ENCODE measurements around the gene GLIS1. TPM values are rescaled to one million over a fixed set of nuclear protein-coding genes. Genes with fewer than 3 reads are reported as not detected.

The GLIS1 gene
- total RNA-seq, 1 experiment from 2014 or later, result 0.39 TPM

DNA sequence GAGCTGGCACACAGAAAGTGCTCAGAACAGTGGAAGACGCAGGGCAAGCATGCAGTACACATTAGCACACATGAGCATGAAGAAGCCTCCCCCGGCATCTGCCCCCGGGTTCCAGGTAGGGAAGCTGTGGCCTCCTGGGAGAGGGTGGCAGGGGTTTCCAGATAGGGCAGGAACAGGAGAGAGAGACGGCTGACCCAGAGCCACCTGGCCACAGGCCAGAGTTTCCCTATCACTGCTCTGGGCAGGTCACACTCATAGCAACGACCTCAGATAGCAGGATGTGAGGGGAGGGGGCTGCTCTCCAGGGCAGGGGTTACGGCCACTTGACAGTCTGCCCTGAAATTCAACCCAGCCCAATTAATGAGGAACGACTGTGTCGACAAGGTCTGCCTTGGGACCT is 36.6 kb downstream of the GLIS1 start:
- no TSS peak for BruUV-seq (replicated peaks)
- H2AFZ ChIP-seq (ENCODE audit: low read depth, low read length, poor library complexity, severe bottlenecking), result no peak overlapping the region
- H3K4me1 ChIP-seq (ENCODE audit: control insufficient read depth in 1 of 2, insufficient read depth in 2 of 2, low read length in 2 of 2), result no peaks in the 10 kb centered on the region
- RAD21 ChIA-PET (ENCODE audit: low non-redundant PET in 1 of 2, low total read pairs in 2 of 2, uncharacterized antibody in 2 of 2, unreplicated experiment in 2 of 2), result no interaction called here
- no peak overlapping the region for H3K4me3 ChIP-seq (replicated peaks in 1 of 2; ENCODE audit: low read depth in 1 of 2, low read length in 2 of 2)
- H3K9ac ChIP-seq (ENCODE audit: low read length), result no peak overlapping the region
- no peak overlapping the region for H3K4me2 ChIP-seq (ENCODE audit: low read length)
- CTCF ChIA-PET, result no interaction called here
- 0 out of 2 replicates have a peak, but pooled peaks cover 6% of the 10 kb centered on the region for H3K27me3 ChIP-seq (ENCODE audit: insufficient read depth, low read length)
- H3K9me3 ChIP-seq (ENCODE audit: control insufficient read depth in 1 of 2, insufficient read depth in 1 of 2, low read depth in 1 of 2, low read length in 2 of 2), result no peaks in the 10 kb centered on the region
- H3K36me3 ChIP-seq (ENCODE audit: control insufficient read depth in 1 of 2, insufficient read depth in 2 of 2, low read length in 2 of 2), result no peaks in the 10 kb centered on the region
- POLR2A ChIA-PET, result no interaction called here
- no peak overlapping the region for H3K27ac ChIP-seq (ENCODE audit: low read depth, low read length)
- intact Hi-C loops (cut with micrococcal nuclease), result no loop called here
- TF ChIP-seq SRF (IDR thresholded peaks at IDR 0.05; ENCODE audit: low read depth) (no peak), EZH2phosphoT487 (IDR thresholded peaks at IDR 0.05; ENCODE audit: borderline replicate concordance) (no peak), POLR2A (IDR thresholded peaks at IDR 0.05; ENCODE audit: borderline replicate concordance, extremely low read depth, insufficient read depth, insufficient read length) (no peak), CBX3 (IDR thresholded peaks at IDR 0.05; ENCODE audit: low read depth) (no peak), RAD21 (IDR thresholded peaks at IDR 0.05; ENCODE audit: low read depth) (no peak), CEBPB (IDR thresholded peaks at IDR 0.05; ENCODE audit: low read depth) (no peak), FOSL1 (IDR thresholded peaks at IDR 0.05; ENCODE audit: low read depth) (no peak), ELF1 (IDR thresholded peaks at IDR 0.05; ENCODE audit: borderline replicate concordance, low read depth) (no peak), EGR1 (IDR thresholded peaks at IDR 0.05; ENCODE audit: low read depth) (no peak), ZNF274 (IDR thresholded peaks at IDR 0.05; ENCODE audit: low read depth, low read length) (no peak), ZFX (IDR thresholded peaks at IDR 0.05) (no peak)
- TF ChIP-seq, protein P1, sequence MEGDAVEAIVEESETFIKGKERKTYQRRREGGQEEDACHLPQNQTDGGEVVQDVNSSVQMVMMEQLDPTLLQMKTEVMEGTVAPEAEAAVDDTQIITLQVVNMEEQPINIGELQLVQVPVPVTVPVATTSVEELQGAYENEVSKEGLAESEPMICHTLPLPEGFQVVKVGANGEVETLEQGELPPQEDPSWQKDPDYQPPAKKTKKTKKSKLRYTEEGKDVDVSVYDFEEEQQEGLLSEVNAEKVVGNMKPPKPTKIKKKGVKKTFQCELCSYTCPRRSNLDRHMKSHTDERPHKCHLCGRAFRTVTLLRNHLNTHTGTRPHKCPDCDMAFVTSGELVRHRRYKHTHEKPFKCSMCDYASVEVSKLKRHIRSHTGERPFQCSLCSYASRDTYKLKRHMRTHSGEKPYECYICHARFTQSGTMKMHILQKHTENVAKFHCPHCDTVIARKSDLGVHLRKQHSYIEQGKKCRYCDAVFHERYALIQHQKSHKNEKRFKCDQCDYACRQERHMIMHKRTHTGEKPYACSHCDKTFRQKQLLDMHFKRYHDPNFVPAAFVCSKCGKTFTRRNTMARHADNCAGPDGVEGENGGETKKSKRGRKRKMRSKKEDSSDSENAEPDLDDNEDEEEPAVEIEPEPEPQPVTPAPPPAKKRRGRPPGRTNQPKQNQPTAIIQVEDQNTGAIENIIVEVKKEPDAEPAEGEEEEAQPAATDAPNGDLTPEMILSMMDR (IDR thresholded peaks at IDR 0.05 in 2 of 3, conservative IDR thresholded peaks at IDR 0.05 in 1 of 3; ENCODE audit: borderline replicate concordance in 1 of 3, insufficient read depth in 1 of 3, low read depth in 2 of 3, low read length in 2 of 3), result no peak
- TF ChIP-seq, protein P2, sequence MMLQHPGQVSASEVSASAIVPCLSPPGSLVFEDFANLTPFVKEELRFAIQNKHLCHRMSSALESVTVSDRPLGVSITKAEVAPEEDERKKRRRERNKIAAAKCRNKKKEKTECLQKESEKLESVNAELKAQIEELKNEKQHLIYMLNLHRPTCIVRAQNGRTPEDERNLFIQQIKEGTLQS (IDR thresholded peaks at IDR 0.05), result no peak
- TF ChIP-seq, protein P3, sequence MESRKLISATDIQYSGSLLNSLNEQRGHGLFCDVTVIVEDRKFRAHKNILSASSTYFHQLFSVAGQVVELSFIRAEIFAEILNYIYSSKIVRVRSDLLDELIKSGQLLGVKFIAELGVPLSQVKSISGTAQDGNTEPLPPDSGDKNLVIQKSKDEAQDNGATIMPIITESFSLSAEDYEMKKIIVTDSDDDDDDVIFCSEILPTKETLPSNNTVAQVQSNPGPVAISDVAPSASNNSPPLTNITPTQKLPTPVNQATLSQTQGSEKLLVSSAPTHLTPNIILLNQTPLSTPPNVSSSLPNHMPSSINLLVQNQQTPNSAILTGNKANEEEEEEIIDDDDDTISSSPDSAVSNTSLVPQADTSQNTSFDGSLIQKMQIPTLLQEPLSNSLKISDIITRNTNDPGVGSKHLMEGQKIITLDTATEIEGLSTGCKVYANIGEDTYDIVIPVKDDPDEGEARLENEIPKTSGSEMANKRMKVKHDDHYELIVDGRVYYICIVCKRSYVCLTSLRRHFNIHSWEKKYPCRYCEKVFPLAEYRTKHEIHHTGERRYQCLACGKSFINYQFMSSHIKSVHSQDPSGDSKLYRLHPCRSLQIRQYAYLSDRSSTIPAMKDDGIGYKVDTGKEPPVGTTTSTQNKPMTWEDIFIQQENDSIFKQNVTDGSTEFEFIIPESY (IDR thresholded peaks at IDR 0.05; ENCODE audit: extremely low read depth, insufficient replicate concordance, low read length), result no peak
- ATAC-seq, result no peak
- no peaks in the 10 kb centered on the region for H4K20me1 ChIP-seq (ENCODE audit: insufficient read depth)
- no peaks in the 10 kb centered on the region for H3K9me2 ChIP-seq (ENCODE audit: insufficient read depth)
- H3K79me2 ChIP-seq (ENCODE audit: insufficient read depth, low read length), result no peaks in the 10 kb centered on the region
- no peak for DNase-seq (ENCODE audit: low read depth, low spot score)
